Neuronal stem cell (in vitro differentiated cells): ENCODE results near the gene PCNX3.

ENCODE experiments used
- DNase-seq: peaks from one replicate; pipeline ENCODE4 v3.0.0-alpha.2; 2013; ENCODE audit warnings: low spot score
- H2AFZ ChIP-seq: one replicate; pipeline ENCODE4 v1.6.1; 2013; ENCODE audit warnings: mild to moderate bottlenecking, low read length, inconsistent platforms
- H2AK5ac ChIP-seq: 2 replicates; pipeline ENCODE4 v1.6.1; 2013; ENCODE audit warnings: low read depth, mild to moderate bottlenecking, inconsistent platforms, low read length, moderate library complexity, mixed read lengths
- H2BK120ac ChIP-seq: 2 replicates; pipeline ENCODE4 v1.6.1; 2013; ENCODE audit warnings: low read depth, mild to moderate bottlenecking, inconsistent platforms, low read length, moderate library complexity, mixed read lengths
- H2BK12ac ChIP-seq: one replicate; pipeline ENCODE4 v1.6.1; 2013; ENCODE audit warnings: low read length, inconsistent platforms
- H2BK15ac ChIP-seq: 2 replicates; pipeline ENCODE4 v1.6.1; 2013; ENCODE audit warnings: mild to moderate bottlenecking, low read length, inconsistent platforms, mixed read lengths
- H2BK5ac ChIP-seq: one replicate; pipeline ENCODE4 v1.6.1; 2013; ENCODE audit warnings: inconsistent platforms, mild to moderate bottlenecking, low read length, moderate library complexity
- H3K14ac ChIP-seq: one replicate; pipeline ENCODE4 v1.6.1; 2013; ENCODE audit warnings: low read length, inconsistent platforms
- H3K18ac ChIP-seq: 2 replicates; pipeline ENCODE4 v1.6.1; 2013; ENCODE audit warnings: low read length, inconsistent platforms
- H3K23ac ChIP-seq: 2 replicates; pipeline ENCODE4 v1.6.1; 2013; ENCODE audit warnings: low read depth, mild to moderate bottlenecking, mixed read lengths, low read length, inconsistent platforms; ENCODE audit not compliant: poor library complexity
- H3K27ac ChIP-seq: replicated peaks from 3 replicates; pipeline ENCODE4 v1.5.1; 2013; ENCODE audit warnings: low read length, inconsistent platforms
- H3K27me3 ChIP-seq, 3 experiments: 2 replicates each; pipeline ENCODE4 v1.6.1; 2013; ENCODE audit warnings: low read length in 3 of 3, mild to moderate bottlenecking in 2 of 3, inconsistent platforms in 1 of 3, low read depth in 1 of 3, mixed read lengths in 1 of 3, moderate library complexity in 1 of 3; ENCODE audit not compliant: control insufficient read depth in 3 of 3, insufficient read depth in 3 of 3
- H3K36me3 ChIP-seq, 2 donors: replicated peaks in 1 of 2; 2 replicates each; pipeline ENCODE4 v1.6.1; 2013; ENCODE audit warnings: low read length in 2 of 2; ENCODE audit not compliant: control insufficient read depth in 2 of 2, insufficient read depth in 2 of 2
- H3K4ac ChIP-seq: 2 replicates; pipeline ENCODE4 v1.6.1; 2013; ENCODE audit warnings: inconsistent platforms, mild to moderate bottlenecking, low read length, moderate library complexity
- H3K4me1 ChIP-seq, 2 donors: 1 replicate in 1 of 2; 2 replicates in 1 of 2; pipeline ENCODE4 v1.6.1; 2013; ENCODE audit warnings: low read length in 2 of 2, low read depth in 1 of 2; ENCODE audit not compliant: control insufficient read depth in 2 of 2, insufficient read depth in 1 of 2
- H3K4me2 ChIP-seq: one replicate; pipeline ENCODE4 v1.6.1; 2013; ENCODE audit warnings: mild to moderate bottlenecking, low read length, inconsistent platforms; ENCODE audit not compliant: insufficient read depth, poor library complexity, severe bottlenecking
- H3K4me3 ChIP-seq, 2 donors: 2 replicates each; pipeline ENCODE4 v1.5.1; 2013; ENCODE audit warnings: low read length in 2 of 2, mild to moderate bottlenecking in 2 of 2, inconsistent platforms in 1 of 2, moderate library complexity in 1 of 2
- H3K79me1 ChIP-seq: one replicate; pipeline ENCODE4 v1.6.1; 2013; ENCODE audit warnings: low read depth, mild to moderate bottlenecking, inconsistent platforms, low read length, moderate library complexity
- H3K9ac ChIP-seq: one replicate; pipeline ENCODE4 v1.6.1; 2013; ENCODE audit warnings: mild to moderate bottlenecking, low read depth, low read length, inconsistent platforms; ENCODE audit not compliant: poor library complexity
- H3K9me3 ChIP-seq, 2 donors: replicated peaks in 1 of 2; 2 replicates each; pipeline versions ENCODE3 to v1.6.1; 2013; ENCODE audit warnings: low read length in 2 of 2, mild to moderate bottlenecking in 2 of 2, inconsistent platforms in 1 of 2, low read depth in 1 of 2, mixed read lengths in 1 of 2, moderate library complexity in 1 of 2; ENCODE audit not compliant: control insufficient read depth in 2 of 2, insufficient read depth in 1 of 2
- H4K8ac ChIP-seq: one replicate; pipeline ENCODE4 v1.6.1; 2013; ENCODE audit warnings: low read depth, mild to moderate bottlenecking, inconsistent platforms, low read length, moderate library complexity
- H4K91ac ChIP-seq: one replicate; pipeline ENCODE4 v1.6.1; 2013; ENCODE audit warnings: low read length, low read depth, mild to moderate bottlenecking, inconsistent platforms; ENCODE audit not compliant: poor library complexity
- WGBS, 2 donors: extraction: QIAGEN DNeasy Blood & Tissue Kit; methylation state at CpG; one replicate each; pipeline ENCODE4 v1.1.7; 2013; ENCODE audit warnings: missing lambda C conversion rate in 2 of 2, mixed read lengths in 1 of 2; ENCODE audit not compliant: insufficient read length in 2 of 2, insufficient replicate concordance in 1 of 2; ENCODE audit errors: extremely low coverage in 2 of 2; 5-methylcytosine and 5-hydroxymethylcytosine counted together

PCNX3 gene

GRCh38 chr11:65571420-65571819, 44.2 kb upstream of the PCNX3 start:
- H4K8ac ChIP-seq = no peak overlapping the region
- no peak overlapping the region for H3K18ac ChIP-seq
- H2BK120ac ChIP-seq = no peak overlapping the region
- H2BK5ac ChIP-seq = no peak overlapping the region
- WGBS, 2 donors = no CpG with 5 or more reads among the region's 9 CpGs
- H4K91ac ChIP-seq = no peak overlapping the region
- H3K9me3 ChIP-seq = no peaks in the 10 kb centered on the region
- H2AFZ ChIP-seq = no peak overlapping the region
- H3K14ac ChIP-seq = no peak overlapping the region
- H3K4me1 ChIP-seq = peaks cover 34 to 35% of the 10 kb centered on the region in 2 donors
- no peak overlapping the region for H3K27ac ChIP-seq
- H2AK5ac ChIP-seq = peak overlapping the region; percentile 24
- peaks cover 7% of the 10 kb centered on the region for H3K79me1 ChIP-seq
- peaks cover 4 to 16% of the 10 kb centered on the region in 2 donors for H3K36me3 ChIP-seq
- peak overlapping the region; percentile 67 for H3K4me2 ChIP-seq
- no peak overlapping the region for H2BK15ac ChIP-seq
- H3K4me3 ChIP-seq = peak overlapping the region in 1 of 2 donors; percentile 80
- no peak for DNase-seq
- no peak overlapping the region for H3K9ac ChIP-seq
- peaks cover 0 to 18% (median 3%) of the 10 kb centered on the region in 3 experiments for H3K27me3 ChIP-seq
- H3K4ac ChIP-seq = no peak overlapping the region
- H3K23ac ChIP-seq = no peak overlapping the region
- H2BK12ac ChIP-seq = no peak overlapping the region

GRCh38 chr11:65571940-65572339, 43.6 kb upstream of the PCNX3 start:
- Histone ChIP-seq H3K4me1 (peaks cover 36 to 38% of the 10 kb centered on the region in 2 donors), H3K9ac (peak overlapping the region; percentile 74), H3K9me3 (no peaks in the 10 kb centered on the region), H4K91ac (no peak overlapping the region), H3K27ac (peak overlapping the region; percentile 16), H2AK5ac (no peak overlapping the region), H3K27me3 (peaks cover 0 to 24% (median 3%) of the 10 kb centered on the region in 3 experiments), H2BK120ac (no peak overlapping the region), H3K18ac (peak overlapping the region; percentile 83), H2AFZ (peak overlapping the region; percentile 57), H4K8ac (no peak overlapping the region), H2BK5ac (peak overlapping the region; percentile 46), H3K4ac (no peak overlapping the region), H3K79me1 (peaks cover 7% of the 10 kb centered on the region), H2BK12ac (no peak overlapping the region), H3K14ac (no peak overlapping the region), H3K4me3 (peak overlapping the region; percentile 67 to 80), H3K36me3 (peaks cover 4 to 16% of the 10 kb centered on the region in 2 donors), H2BK15ac (peak overlapping the region; percentile 49), H3K4me2 (peak overlapping the region; percentile 67), H3K23ac (peak overlapping the region; percentile 48)
- no peak for DNase-seq
- no CpG with 5 or more reads among the region's 11 CpGs for WGBS, 2 donors

- Histone ChIP-seq H2BK5ac (peak within 1 kb of the TSS; percentile 79), H2AK5ac (peak within 1 kb of the TSS; percentile 81), H2BK12ac (no peak within 1 kb of the TSS), H2BK120ac (no peak within 1 kb of the TSS), H3K9ac (peak within 1 kb of the TSS; percentile 92), H3K4me3 (peak within 1 kb of the TSS; percentile 80 to 92), H4K91ac (no peak within 1 kb of the TSS), H3K79me1 (peaks cover 7% of the 10 kb centered on the region), H3K18ac (peak within 1 kb of the TSS; percentile 95), H4K8ac (no peak within 1 kb of the TSS), H3K4me1 (peaks cover 37 to 43% of the 10 kb centered on the region in 2 donors), H3K27me3 (peaks cover 0 to 25% (median 3%) of the 10 kb centered on the region in 3 experiments), H3K27ac (peak within 1 kb of the TSS; percentile 16), H3K23ac (peak within 1 kb of the TSS; percentile 76), H2BK15ac (peak within 1 kb of the TSS; percentile 49), H3K14ac (no peak within 1 kb of the TSS), H3K9me3 (no peaks in the 10 kb centered on the region), H3K36me3 (peaks cover 4 to 16% of the 10 kb centered on the region in 2 donors), H2AFZ (peak within 1 kb of the TSS; percentile 57), H3K4ac (no peak within 1 kb of the TSS), H3K4me2 (peak within 1 kb of the TSS; percentile 67)
- no peak for DNase-seq
- WGBS, 2 donors = no CpG with 5 or more reads among the region's 86 CpGs
These were observed 43.1 kb upstream of the PCNX3 start, which contains the start of gene FAM89B for GRCh38 chr11:65572356-65573051. TSS of gene FAM89B (plus strand) at chr11:65572538. CDS start at chr11:65572670, 132 bp downstream.

- H3K4ac ChIP-seq = no peak overlapping the region
- peak overlapping the region; percentile 79 for H2BK5ac ChIP-seq
- H3K9ac ChIP-seq = peak overlapping the region; percentile 80
- no peak for DNase-seq
- H4K91ac ChIP-seq = no peak overlapping the region
- H3K4me1 ChIP-seq = peaks cover 38 to 51% of the 10 kb centered on the region in 2 donors
- H3K4me3 ChIP-seq = peak overlapping the region; percentile 80 to 92
- H3K79me1 ChIP-seq = peaks cover 7% of the 10 kb centered on the region
- no peak overlapping the region for H4K8ac ChIP-seq
- WGBS, 2 donors = no CpG with 5 or more reads among the region's 22 CpGs
- no peak overlapping the region for H3K14ac ChIP-seq
- peak overlapping the region; percentile 67 for H3K4me2 ChIP-seq
- H2BK12ac ChIP-seq = no peak overlapping the region
- H3K27ac ChIP-seq = no peak overlapping the region
- peak overlapping the region; percentile 67 for H3K18ac ChIP-seq
- H3K36me3 ChIP-seq = peaks cover 4 to 16% of the 10 kb centered on the region in 2 donors
- H3K27me3 ChIP-seq = peaks cover 0 to 25% (median 3%) of the 10 kb centered on the region in 3 experiments
- peak overlapping the region; percentile 53 for H2BK120ac ChIP-seq
- no peak overlapping the region for H2AFZ ChIP-seq
- no peaks in the 10 kb centered on the region for H3K9me3 ChIP-seq
- peak overlapping the region; percentile 81 for H2AK5ac ChIP-seq
- H3K23ac ChIP-seq = peak overlapping the region; percentile 76
- H2BK15ac ChIP-seq = peak overlapping the region; percentile 26
These were observed 42.0 kb upstream of the PCNX3 start for GRCh38 chr11:65573391-65574079.
